GM12878 (cell line): ENCODE results near the gene PELO. TPM values are rescaled to one million over a fixed set of nuclear protein-coding genes. Genes with fewer than 3 reads are reported as not detected.

Source experiments
- ATAC-seq: fragments of 200-7000 bp; cut with Tn5 transposase; 3 replicates; pipeline ENCODE4 v1.9.1; 2020; ENCODE audit warnings: mild to moderate bottlenecking, moderate library complexity
- BruUV-seq: library from RNA; stranded (reverse); fragments of 400-500 nt; replicated peaks from 2 replicates; lab custom pipeline; 2021; lab: Mats Ljungman, UMichigan
- CTCF ChIA-PET: fragments of 300-600 bp; sonication (Branson Sonifier 250); formaldehyde crosslinking; extraction: SDS; loops from one replicate; lab custom pipeline; 2021; ENCODE audit warnings: inconsistent platforms; lab: Yijun Ruan, JAX
- POLR2A ChIA-PET: fragments of 350-600 bp; formaldehyde crosslinking; extraction: SDS; loops from one replicate; lab custom pipeline; 2021; ENCODE audit warnings: inconsistent platforms; lab: Charles Lee
- RAD21 ChIA-PET: fragments of 300-600 bp; sonication (Branson Sonifier 250); formaldehyde crosslinking; loops from one replicate; lab custom pipeline; 2023; ENCODE audit warnings: antibody characterized with exemption; ENCODE audit not compliant: unreplicated experiment; lab: Charles Lee
- SMC1A ChIA-PET: fragments of 300-600 bp; sonication (Branson Sonifier 250); formaldehyde crosslinking; loops from one replicate; lab custom pipeline; 2023; ENCODE audit not compliant: unreplicated experiment, uncharacterized antibody; lab: Charles Lee
- DNase-seq: peaks from one replicate; pipeline ENCODE4 v3.0.0-alpha.2; 2011; ENCODE audit warnings: low read depth, low spot score
- FAIRE-seq: peaks from 3 replicates; lab custom pipeline; 2011; peaks lifted over from hg19 to GRCh38; lab: Jason Lieb, UNC
- H2AFZ ChIP-seq: 2 replicates; pipeline ENCODE4 v1.6.0; 2011; ENCODE audit warnings: low read depth, low read length, control low read depth; ENCODE audit not compliant: control insufficient read depth
- H3K27ac ChIP-seq: 2 replicates; pipeline ENCODE4 v1.5.1; 2011; ENCODE audit warnings: control low read depth; ENCODE audit not compliant: control insufficient read depth, insufficient read depth
- H3K27me3 ChIP-seq, 2 experiments: replicated peaks in 1 of 2; 2 replicates each; pipeline versions ENCODE4 v1.6.0 to v1.6.1; 2011; ENCODE audit warnings: low read length in 1 of 2; ENCODE audit not compliant: control insufficient read depth in 2 of 2, insufficient read depth in 2 of 2
- H3K36me3 ChIP-seq, 2 experiments: 2 replicates each; pipeline ENCODE4 v1.5.1; 2011; ENCODE audit warnings: low read length in 1 of 2; ENCODE audit not compliant: control insufficient read depth in 2 of 2, insufficient read depth in 2 of 2
- H3K4me1 ChIP-seq: 2 replicates; pipeline ENCODE4 v1.6.1; 2011; ENCODE audit warnings: mild to moderate bottlenecking, low read length, moderate library complexity, mixed read lengths; ENCODE audit not compliant: control insufficient read depth, insufficient read depth
- H3K4me2 ChIP-seq: 2 replicates; pipeline ENCODE4 v1.6.0; 2011; ENCODE audit warnings: control low read depth; ENCODE audit not compliant: control insufficient read depth, insufficient read depth
- H3K4me3 ChIP-seq: fragments of 200-600 bp; sonication (generic); 2 replicates; pipeline ENCODE4 v1.5.1; 2016
- H3K79me2 ChIP-seq: 2 replicates; pipeline ENCODE4 v1.6.0; 2011; ENCODE audit warnings: low read length; ENCODE audit not compliant: control insufficient read depth, insufficient read depth
- H3K9ac ChIP-seq: 2 replicates; pipeline ENCODE4 v1.8.0; 2011; ENCODE audit warnings: low read length, control low read depth, mixed read lengths; ENCODE audit not compliant: control insufficient read depth, insufficient read depth
- H3K9me3 ChIP-seq: replicated peaks from 3 replicates; pipeline ENCODE4 v1.5.1; 2011; ENCODE audit warnings: mild to moderate bottlenecking, low read length; ENCODE audit not compliant: control insufficient read depth, insufficient read depth
- H4K20me1 ChIP-seq: 2 replicates; pipeline ENCODE4 v1.6.0; 2011; ENCODE audit not compliant: control insufficient read depth, insufficient read depth
- ASH2L ChIP-seq: fragments of 300-600, 200-600 bp; sonication (generic); IDR thresholded peaks from 2 replicates; pipeline ENCODE4 v1.6.1; 2017; ENCODE audit warnings: low read depth, mild to moderate bottlenecking, borderline replicate concordance
- BHLHE40 ChIP-seq, 2 experiments: fragments of 450-650 bp in 1 of 2; IDR thresholded peaks; 2 replicates each; pipeline ENCODE4 v1.6.1; 2011 to 2017; ENCODE audit warnings: low read depth in 2 of 2, borderline replicate concordance in 1 of 2, improper control_type of control experiment in 1 of 2, low read length in 1 of 2, mild to moderate bottlenecking in 1 of 2
- CREM ChIP-seq: IDR thresholded peaks from 2 replicates; pipeline ENCODE4 v1.6.1; 2014; ENCODE audit warnings: antibody characterized with exemption, low read depth
- EP300 ChIP-seq, 2 experiments: fragments of 150-350 bp in 1 of 2; IDR thresholded peaks; 2 replicates each; pipeline ENCODE4 v1.6.1; 2011 to 2012; ENCODE audit warnings: low read depth in 2 of 2, low read length in 2 of 2, borderline replicate concordance in 1 of 2, improper control_type of control experiment in 1 of 2, inconsistent platforms in 1 of 2; ENCODE audit not compliant: control insufficient read depth in 1 of 2
- ESRRA ChIP-seq: IDR thresholded peaks from 2 replicates; pipeline ENCODE4 v1.6.1; 2012; ENCODE audit warnings: mild to moderate bottlenecking, low read length, improper control_type of control experiment
- FOXK2 ChIP-seq: fragments of 450-650 bp; IDR thresholded peaks from 2 replicates; pipeline ENCODE4 v1.6.1; 2017; ENCODE audit warnings: mild to moderate bottlenecking, moderate library complexity
- FOXM1 ChIP-seq: IDR thresholded peaks from 2 replicates; pipeline ENCODE4 v1.6.1; 2012; ENCODE audit warnings: low read depth, mild to moderate bottlenecking, inconsistent platforms, low read length, moderate library complexity
- GABPA ChIP-seq: IDR thresholded peaks from 2 replicates; pipeline ENCODE4 v1.6.1; 2014; ENCODE audit warnings: antibody characterized with exemption, low read depth, mild to moderate bottlenecking, inconsistent platforms
- JUNB ChIP-seq: IDR thresholded peaks from 2 replicates; pipeline ENCODE4 v1.6.1; 2016; ENCODE audit warnings: antibody characterized with exemption, mild to moderate bottlenecking
- POLR2AphosphoS5 ChIP-seq: IDR thresholded peaks from 2 replicates; pipeline ENCODE4 v1.6.1; 2011; ENCODE audit warnings: mild to moderate bottlenecking, low read length, inconsistent platforms
- RAD51 ChIP-seq: fragments of 450-650 bp; IDR thresholded peaks from 2 replicates; pipeline ENCODE4 v1.6.1; 2016; ENCODE audit warnings: moderate library complexity, mild to moderate bottlenecking, inconsistent platforms
- SIN3A ChIP-seq: IDR thresholded peaks from 2 replicates; pipeline ENCODE4 v1.6.1; 2012; ENCODE audit warnings: low read depth, low read length, improper control_type of control experiment
- TCF3 ChIP-seq: IDR thresholded peaks from 2 replicates; pipeline ENCODE4 v1.6.1; 2012; ENCODE audit warnings: low read depth, mild to moderate bottlenecking, low read length, borderline replicate concordance; ENCODE audit not compliant: insufficient read depth
- ZBTB40 ChIP-seq: fragments of 450-650 bp; IDR thresholded peaks from 2 replicates; pipeline ENCODE4 v1.6.1; 2016; ENCODE audit warnings: mild to moderate bottlenecking, moderate library complexity, borderline replicate concordance
- ZNF24 ChIP-seq: fragments of 450-650 bp; IDR thresholded peaks from 2 replicates; pipeline ENCODE4 v1.6.1; 2017; ENCODE audit warnings: antibody characterized with exemption, mild to moderate bottlenecking
- ZNF274 ChIP-seq: IDR thresholded peaks from one replicate; pipeline ENCODE4 v1.8.0; 2011; ENCODE audit not compliant: insufficient read length, insufficient read depth
- ZNF384 ChIP-seq: IDR thresholded peaks from 2 replicates; pipeline ENCODE4 v1.6.1; 2012; ENCODE audit warnings: low read depth, mild to moderate bottlenecking, low read length, improper control_type of control experiment, borderline replicate concordance
- in situ Hi-C: fragments of 300-500 bp; cut with MboI; formaldehyde crosslinking; loops from 9 replicates; pipeline ENCODE4 v1.14.3; 2018; ENCODE audit warnings: mixed read lengths
- intact Hi-C: fragments of 100-400 bp; cut with micrococcal nuclease; formaldehyde crosslinking; loops from one replicate; pipeline ENCODE4 v1.14.2; 2022; ENCODE audit not compliant: unreplicated experiment
- polyA plus RNA-seq, 11 experiments: library from polyadenylated mRNA; depleted of rRNA in 4 of 11; unstranded in 6 of 11; stranded (reverse) in 5 of 11; fragments of >200 nt; fragmentation: Nextera tagmentation in 4 of 11; fragmentation: Illumina TruSeq in 1 of 11; extraction: Ambion mirVana in 4 of 11; extraction: Trizol in 1 of 11; gene quantifications; 1 replicate in 1 of 11; 2 replicates in 10 of 11; pipeline versions ENCODE4 v1.2.1 to v1.2.3, GENCODE V29; 2011 to 2016; ENCODE audit warnings: inconsistent platforms in 2 of 11, missing spikeins in 2 of 11, low read depth in 1 of 11
- total RNA-seq, 4 experiments: library from RNA; depleted of rRNA in 3 of 4; stranded (reverse); fragments of >200 nt in 3 of 4; fragmentation: Illumina TruSeq in 1 of 4; extraction: Trizol in 1 of 4; gene quantifications; 2 replicates each; pipeline versions ENCODE4 v1.2.1 to v1.2.3, GENCODE V29; 2013 to 2021

The PELO gene
- total and polyA plus RNA-seq, 10 of the 15 experiments (the other 5 are each of a cell fraction or from before 2014, with no cell fraction given) = 5.6 to 11.9 (median 8.7) TPM

GRCh38 chr5:52794519-52794918 is 6.8 kb downstream of the PELO start (continued):
- no peak for TF ChIP-seq FOXM1
- no peak for TF ChIP-seq SIN3A

- no peak overlapping the region for H3K4me2 ChIP-seq
- FAIRE-seq = no peak
- H3K79me2 ChIP-seq = peaks cover 9% of the 10 kb centered on the region
- H3K4me3 ChIP-seq = no peak overlapping the region
- no peaks in the 10 kb centered on the region for H3K9me3 ChIP-seq
- H3K27ac ChIP-seq = no peak overlapping the region
- SMC1A ChIA-PET = interaction anchor here (1.0 to 1.2 kb wide), 2 partner anchors 12 to 18 kb away, joined by 3 to 4 read pairs; no protein-coding TSS in a partner anchor
- no peaks in the 10 kb centered on the region for H4K20me1 ChIP-seq
- no peak for TF ChIP-seq FOXK2
- no peak for TF ChIP-seq ZNF274
- TF ChIP-seq RAD51 = no peak
- TF ChIP-seq ZNF24 = no peak
- no peak for TF ChIP-seq BHLHE40 (IDR thresholded peaks at IDR 0.05; ENCODE audit: borderline replicate concordance in 1 of 2, low read depth in 2 of 2, low read length in 1 of 2)
- no peak for TF ChIP-seq ASH2L
- TF ChIP-seq TCF3 = no peak
- no peak for TF ChIP-seq ZBTB40
- TF ChIP-seq CREM = no peak
- TF ChIP-seq JUNB = no peak
- no peak for TF ChIP-seq EP300 (IDR thresholded peaks at IDR 0.05; ENCODE audit: borderline replicate concordance in 1 of 2, control insufficient read depth in 1 of 2, low read depth in 2 of 2, low read length in 2 of 2)
- no peak for TF ChIP-seq FOXM1
- TF ChIP-seq ESRRA = no peak
- TF ChIP-seq GABPA = no peak
- TF ChIP-seq POLR2AphosphoS5 = no peak
- TF ChIP-seq ZNF384 = no peak
- TF ChIP-seq, all 136 proteins: peak for 0
- ChIA-PET POLR2A (no interaction called here), RAD21 (no interaction called here), CTCF (interaction anchor here (1.0 kb wide), 2 partner anchors 9 to 120 kb away, joined by 3 to 4 read pairs; no protein-coding TSS in a partner anchor)
- H3K27me3 ChIP-seq = 0 out of 4 replicates have a peak, but pooled peaks cover 0 to 1% of the 10 kb centered on the region in 2 experiments
- H3K9ac ChIP-seq = no peak overlapping the region
- DNase-seq (no peak), ATAC-seq (no peak)
- H3K36me3 ChIP-seq = no peaks in the 10 kb centered on the region
- H2AFZ ChIP-seq = no peak overlapping the region
- intact Hi-C loops = no loop called here
- no peaks in the 10 kb centered on the region; the same call in 1 of the 2 replicates for H3K4me1 ChIP-seq
- in situ Hi-C loops = loop anchor here (10.0 kb wide), 1 partner anchor 299 kb away; no protein-coding TSS in a partner anchor
- no TSS peak for BruUV-seq
These were observed 8.3 kb downstream of the PELO start for GRCh38 chr5:52796031-52796430.
